CD4-positive, alpha-beta T cell treated with Interleukin-4 for 1 hour (primary cell): Measurements from ENCODE around the gene KIAA1614.

Experiments used
- DNase-seq, 2 donors: peaks; one replicate each; pipeline ENCODE4 v3.0.0-alpha.2; 2020 to 2022

The KIAA1614 gene

GRCh38 chr1:180912801-180913565 is at the start of gene KIAA1614:
Gene KIAA1614, plus strand, starts transcription at chr1:180912897. Its CDS starts 347 bp downstream, at chr1:180913244.
- DNase-seq, result no peak

GRCh38 chr1:180863158-180863775 is 49.4 kb upstream of the KIAA1614 start:
- peak in 1 of 2 donors; percentile 50 for DNase-seq

- DNase-seq, result peak in 1 of 2 donors; percentile 22
These were observed 30.7 kb upstream of the KIAA1614 start for GRCh38 chr1:180881806-180882509.

- DNase-seq, result no peak
These were observed 28.0 kb upstream of the KIAA1614 start for GRCh38 chr1:180884588-180885300.

- no peak for DNase-seq
These were observed 26.4 kb upstream of the KIAA1614 start for GRCh38 chr1:180886338-180886737.

- no peak for DNase-seq
These were observed 24.9 kb upstream of the KIAA1614 start for GRCh38 chr1:180887841-180888240.

- DNase-seq, result no peak
These were observed 23.8 kb upstream of the KIAA1614 start for GRCh38 chr1:180888870-180889269.

GRCh38 chr1:180889325-180889724 is 23.4 kb upstream of the KIAA1614 start:
- DNase-seq, result no peak

GRCh38 chr1:180892272-180892671 is 20.4 kb upstream of the KIAA1614 start:
- no peak for DNase-seq

GRCh38 chr1:180892675-180893074 is 20.0 kb upstream of the KIAA1614 start:
- no peak for DNase-seq

- no peak for DNase-seq
These were observed 19.1 kb upstream of the KIAA1614 start for GRCh38 chr1:180893614-180894013.

- no peak for DNase-seq
These were observed 16.5 kb upstream of the KIAA1614 start for GRCh38 chr1:180896161-180896560.

- DNase-seq, result no peak
These were observed 14.1 kb upstream of the KIAA1614 start for GRCh38 chr1:180898441-180899219.

GRCh38 chr1:180899262-180899661 is 13.4 kb upstream of the KIAA1614 start:
- DNase-seq, result no peak

- no peak for DNase-seq
These were observed 11.4 kb upstream of the KIAA1614 start for GRCh38 chr1:180901076-180901990.

- DNase-seq, result no peak
These were observed 10.2 kb upstream of the KIAA1614 start for GRCh38 chr1:180902541-180902940.

- no peak for DNase-seq
These were observed 6.8 kb upstream of the KIAA1614 start for GRCh38 chr1:180905927-180906326.

GRCh38 chr1:180906511-180906910 is 6.2 kb upstream of the KIAA1614 start:
- no peak for DNase-seq

- no peak for DNase-seq
These were observed 5.2 kb upstream of the KIAA1614 start for GRCh38 chr1:180907313-180908055.

- DNase-seq, result peak in 1 of 2 donors; percentile 9
These were observed 4.5 kb upstream of the KIAA1614 start for GRCh38 chr1:180908074-180908765.
